Measurements from ENCODE around the gene FANCI.

FANCI gene

DNA sequence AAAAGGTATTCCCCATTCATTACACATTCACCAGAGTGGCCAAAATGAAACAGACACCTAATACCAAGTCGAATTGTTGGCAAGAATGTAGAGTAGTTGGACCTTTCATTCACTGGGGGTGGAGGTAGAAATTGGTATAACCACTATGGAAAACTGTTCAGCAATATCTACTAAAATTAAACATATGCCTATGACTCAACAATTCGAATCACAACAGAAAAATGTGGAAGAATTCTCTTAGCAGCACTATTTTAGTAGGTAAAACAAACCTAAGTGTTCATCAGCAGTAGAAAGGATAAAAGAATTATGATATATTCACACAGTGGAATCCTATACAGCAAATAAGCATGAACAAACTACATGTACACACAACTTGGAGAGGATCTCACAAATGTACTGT is 60.2 kb downstream of the FANCI start:
- Histone ChIP-seq H3K79me2 (ENCODE audit: low read length) (no peaks in the 10 kb centered on the region), H3K4me2 (ENCODE audit: low read depth, low read length) (no peak overlapping the region), H3K9ac (ENCODE audit: low read length) (no peak overlapping the region), H3K27me3 (replicated peaks; ENCODE audit: insufficient read depth, low read length) (no peaks in the 10 kb centered on the region), H3K36me3 (replicated peaks; ENCODE audit: insufficient read depth, low read length) (peaks cover 12% of the 10 kb centered on the region; the same call in 1 of the 2 replicates), H3K9me2 (replicated peaks; ENCODE audit: insufficient read depth, low read length) (no peaks in the 10 kb centered on the region), H3F3A (ENCODE audit: insufficient read depth, low read length) (0 out of 2 replicates have a peak, but pooled peaks cover under 1% of the 10 kb centered on the region), H3K27ac (ENCODE audit: low read length) (no peak overlapping the region), H3K4me1 (ENCODE audit: low read length) (no peaks in the 10 kb centered on the region), H4K20me1 (ENCODE audit: insufficient read depth, low read length) (no peaks in the 10 kb centered on the region; the same call in 1 of the 2 replicates), H3K9me3 (replicated peaks; ENCODE audit: insufficient read depth, low read length) (no peaks in the 10 kb centered on the region), H2AFZ (ENCODE audit: low read length) (no peak overlapping the region), H3K4me3 (ENCODE audit: low read length) (no peak overlapping the region)
- TF ChIP-seq, protein P1, sequence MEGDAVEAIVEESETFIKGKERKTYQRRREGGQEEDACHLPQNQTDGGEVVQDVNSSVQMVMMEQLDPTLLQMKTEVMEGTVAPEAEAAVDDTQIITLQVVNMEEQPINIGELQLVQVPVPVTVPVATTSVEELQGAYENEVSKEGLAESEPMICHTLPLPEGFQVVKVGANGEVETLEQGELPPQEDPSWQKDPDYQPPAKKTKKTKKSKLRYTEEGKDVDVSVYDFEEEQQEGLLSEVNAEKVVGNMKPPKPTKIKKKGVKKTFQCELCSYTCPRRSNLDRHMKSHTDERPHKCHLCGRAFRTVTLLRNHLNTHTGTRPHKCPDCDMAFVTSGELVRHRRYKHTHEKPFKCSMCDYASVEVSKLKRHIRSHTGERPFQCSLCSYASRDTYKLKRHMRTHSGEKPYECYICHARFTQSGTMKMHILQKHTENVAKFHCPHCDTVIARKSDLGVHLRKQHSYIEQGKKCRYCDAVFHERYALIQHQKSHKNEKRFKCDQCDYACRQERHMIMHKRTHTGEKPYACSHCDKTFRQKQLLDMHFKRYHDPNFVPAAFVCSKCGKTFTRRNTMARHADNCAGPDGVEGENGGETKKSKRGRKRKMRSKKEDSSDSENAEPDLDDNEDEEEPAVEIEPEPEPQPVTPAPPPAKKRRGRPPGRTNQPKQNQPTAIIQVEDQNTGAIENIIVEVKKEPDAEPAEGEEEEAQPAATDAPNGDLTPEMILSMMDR (IDR thresholded peaks at IDR 0.05; ENCODE audit: low read length) = no peak
- TF ChIP-seq EZH2phosphoT487 (IDR thresholded peaks at IDR 0.05; ENCODE audit: low read length) = no peak
- no peak for TF ChIP-seq EZH2 (optimal IDR thresholded peaks at IDR 0.05; ENCODE audit: low read depth, low read length)
- no peak for DNase-seq

DNA sequence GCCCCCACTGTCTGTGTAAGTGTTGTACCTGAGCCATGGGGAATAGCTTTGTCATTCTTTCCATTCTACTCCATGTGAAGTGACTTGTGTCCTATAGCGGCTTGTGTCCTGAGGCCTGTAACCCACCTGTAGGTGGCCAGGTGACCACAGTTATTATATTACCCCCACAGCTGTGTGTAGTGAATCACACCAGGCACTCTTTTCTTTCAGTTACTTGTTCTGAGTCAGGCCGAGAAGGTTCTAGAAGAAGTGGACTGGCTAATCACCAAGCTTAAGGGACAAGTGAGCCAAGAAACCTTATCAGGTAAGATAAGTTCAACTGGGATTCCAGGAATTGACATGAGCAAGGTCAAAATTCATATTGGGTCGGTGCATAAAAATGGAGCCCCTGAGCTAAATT is 61.6 kb downstream of the FANCI start:
- 0 out of 2 replicates have a peak, but pooled peaks cover 6% of the 10 kb centered on the region for H3F3A ChIP-seq (ENCODE audit: insufficient read depth, low read length)
- H3K9ac ChIP-seq (ENCODE audit: low read length) = no peak overlapping the region
- TF ChIP-seq EZH2 (optimal IDR thresholded peaks at IDR 0.05; ENCODE audit: low read depth, low read length) = no peak
- no peak for TF ChIP-seq EZH2phosphoT487 (IDR thresholded peaks at IDR 0.05; ENCODE audit: low read length)
- TF ChIP-seq, protein P1 (IDR thresholded peaks at IDR 0.05; ENCODE audit: low read length) = no peak
- H3K4me2 ChIP-seq (ENCODE audit: low read depth, low read length) = no peak overlapping the region
- H3K79me2 ChIP-seq (ENCODE audit: low read length) = no peaks in the 10 kb centered on the region
- H3K4me3 ChIP-seq (ENCODE audit: low read length) = no peak overlapping the region
- no peaks in the 10 kb centered on the region; the same call in 1 of the 2 replicates for H4K20me1 ChIP-seq (ENCODE audit: insufficient read depth, low read length)
- no peak for DNase-seq
- no peak overlapping the region for H2AFZ ChIP-seq (ENCODE audit: low read length)
- H3K36me3 ChIP-seq (replicated peaks; ENCODE audit: insufficient read depth, low read length) = peaks cover 16% of the 10 kb centered on the region; the same call in 1 of the 2 replicates
- H3K4me1 ChIP-seq (ENCODE audit: low read length) = no peaks in the 10 kb centered on the region
- H3K9me3 ChIP-seq (replicated peaks; ENCODE audit: insufficient read depth, low read length) = no peaks in the 10 kb centered on the region
- no peaks in the 10 kb centered on the region for H3K27me3 ChIP-seq (replicated peaks; ENCODE audit: insufficient read depth, low read length)
- no peak overlapping the region for H3K27ac ChIP-seq (ENCODE audit: low read length)
- H3K9me2 ChIP-seq (replicated peaks; ENCODE audit: insufficient read depth, low read length) = no peaks in the 10 kb centered on the region

DNA sequence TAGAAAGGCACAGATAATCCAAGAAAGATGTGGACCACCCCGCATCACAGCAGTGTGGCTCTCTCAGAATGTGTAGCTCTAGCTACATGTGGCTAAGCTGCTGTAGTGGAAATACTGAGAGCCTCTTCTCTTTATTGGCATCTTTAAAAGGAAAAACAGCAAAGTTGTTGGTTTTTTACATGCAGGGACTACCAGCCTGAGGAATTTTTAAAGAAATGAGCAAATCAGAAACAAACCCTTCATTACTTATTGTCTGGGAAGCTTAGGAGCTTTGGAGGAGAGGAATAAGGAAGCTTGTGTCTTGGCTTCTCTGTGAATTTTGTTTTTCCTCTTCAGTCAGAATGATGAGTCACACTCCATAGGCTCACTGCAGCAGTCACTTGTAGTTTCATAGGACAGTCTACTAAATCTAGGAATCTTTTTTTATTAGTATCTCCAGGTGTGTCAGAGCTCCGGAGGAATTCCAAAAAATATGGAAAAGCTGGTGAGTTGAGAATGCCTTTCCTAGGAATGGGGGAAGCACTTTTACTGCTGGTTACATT is 63.3 kb downstream of the FANCI start:
- H3K9me2 ChIP-seq (replicated peaks; ENCODE audit: insufficient read depth, low read length) = no peaks in the 10 kb centered on the region
- H3K79me2 ChIP-seq (ENCODE audit: low read length) = no peaks in the 10 kb centered on the region
- no peak overlapping the region for H3K4me2 ChIP-seq (ENCODE audit: low read depth, low read length)
- no peaks in the 10 kb centered on the region for H3K4me1 ChIP-seq (ENCODE audit: low read length)
- DNase-seq = no peak
- H3K9me3 ChIP-seq (replicated peaks; ENCODE audit: insufficient read depth, low read length) = no peaks in the 10 kb centered on the region
- peaks cover 16% of the 10 kb centered on the region; the same call in 1 of the 2 replicates for H3K36me3 ChIP-seq (replicated peaks; ENCODE audit: insufficient read depth, low read length)
- H3K9ac ChIP-seq (ENCODE audit: low read length) = no peak overlapping the region
- H4K20me1 ChIP-seq (ENCODE audit: insufficient read depth, low read length) = no peaks in the 10 kb centered on the region; the same call in 1 of the 2 replicates
- H3K27ac ChIP-seq (ENCODE audit: low read length) = no peak overlapping the region
- H3K27me3 ChIP-seq (replicated peaks; ENCODE audit: insufficient read depth, low read length) = no peaks in the 10 kb centered on the region
- H3K4me3 ChIP-seq (ENCODE audit: low read length) = no peak overlapping the region
- no peak for TF ChIP-seq EZH2phosphoT487 (IDR thresholded peaks at IDR 0.05; ENCODE audit: low read length)
- TF ChIP-seq EZH2 (optimal IDR thresholded peaks at IDR 0.05; ENCODE audit: low read depth, low read length) = no peak
- TF ChIP-seq, protein P1 (IDR thresholded peaks at IDR 0.05; ENCODE audit: low read length) = no peak
- no peak overlapping the region for H2AFZ ChIP-seq (ENCODE audit: low read length)
- 0 out of 2 replicates have a peak, but pooled peaks cover 6% of the 10 kb centered on the region for H3F3A ChIP-seq (ENCODE audit: insufficient read depth, low read length)
